SKM-1 treated with dmso at 0.1 percent for 144 hours (cell line): Measurements from ENCODE around the gene ACTRT2.

ENCODE experiments used
- DNase-seq: peaks from one replicate; lab custom pipeline; 2025; ENCODE audit not compliant: unreplicated experiment; lab: John Stamatoyannopoulos, UW

The ACTRT2 gene

DNA sequence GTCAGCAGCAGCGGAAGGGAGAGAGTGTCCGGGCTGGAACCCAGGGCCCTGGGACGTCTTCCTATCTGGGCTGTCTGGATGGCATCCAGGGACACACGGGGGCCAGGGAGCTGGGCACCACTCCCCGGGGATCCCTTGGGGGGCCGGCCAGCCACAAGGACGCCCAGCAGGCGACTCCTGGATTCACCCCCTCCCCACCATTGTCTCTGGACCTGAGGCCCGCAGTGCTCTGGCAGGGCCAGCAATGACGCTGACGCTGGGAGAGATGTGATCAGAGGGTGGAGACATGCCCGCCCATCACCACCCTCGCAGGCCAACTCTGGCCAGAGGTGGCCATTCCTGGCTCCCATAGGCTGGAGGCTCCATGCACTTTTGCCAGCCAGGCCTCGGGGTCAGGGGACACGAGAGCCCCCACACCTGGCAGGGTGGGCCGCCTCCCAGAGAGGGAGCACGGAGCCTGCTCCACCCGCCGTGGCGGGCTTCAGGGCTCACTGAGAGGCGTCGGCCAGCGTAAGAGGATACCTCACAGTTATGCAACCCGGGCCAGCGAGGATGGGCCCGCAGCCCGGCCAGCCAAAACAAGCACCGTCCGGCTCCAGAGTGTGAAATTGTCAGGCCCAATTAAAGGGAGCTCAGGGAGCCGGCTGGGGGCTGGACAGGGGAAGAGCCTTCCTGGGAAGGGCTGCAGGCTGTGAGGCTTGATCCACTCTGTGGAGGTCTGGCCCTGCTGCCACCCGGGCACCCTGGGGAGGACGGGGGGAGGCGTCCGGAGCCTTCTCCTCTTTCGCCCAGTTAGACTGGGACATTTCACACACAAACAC is 10.3 kb downstream of the ACTRT2 start:
- DNase-seq: no peak

DNA sequence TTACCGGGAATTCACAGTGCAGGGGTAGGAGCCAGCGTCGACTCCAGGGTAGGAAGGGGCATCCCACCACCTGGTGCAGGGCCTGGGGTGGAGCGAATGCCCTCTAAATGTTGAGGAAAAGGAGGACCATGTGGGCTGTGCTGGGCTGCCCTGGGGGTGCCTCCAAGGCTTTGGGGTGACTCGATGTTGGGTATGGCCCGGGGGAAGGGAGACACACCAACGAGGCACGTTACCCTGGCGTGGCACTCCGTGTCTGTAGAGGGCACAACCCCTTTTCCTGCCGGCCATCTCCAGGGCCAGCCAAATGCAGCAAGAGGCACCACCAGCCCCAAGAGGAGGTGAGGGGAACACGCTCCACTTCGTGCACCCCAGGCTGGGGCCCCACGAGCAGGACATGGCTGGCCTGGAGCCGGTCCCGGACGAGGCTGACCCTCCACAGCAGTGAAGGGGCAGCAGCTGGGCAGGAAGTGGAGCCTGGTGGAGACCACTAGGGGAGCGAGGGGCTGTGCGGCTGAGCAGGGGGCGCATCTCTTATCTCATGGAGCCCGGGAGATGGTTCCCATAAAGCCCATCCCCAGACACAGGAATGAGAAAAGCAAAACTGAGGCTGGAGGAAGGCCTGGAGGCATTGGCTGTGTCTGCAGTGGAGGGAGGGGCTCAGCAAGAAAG is 11.2 kb downstream of the ACTRT2 start:
- DNase-seq: no peak

DNA sequence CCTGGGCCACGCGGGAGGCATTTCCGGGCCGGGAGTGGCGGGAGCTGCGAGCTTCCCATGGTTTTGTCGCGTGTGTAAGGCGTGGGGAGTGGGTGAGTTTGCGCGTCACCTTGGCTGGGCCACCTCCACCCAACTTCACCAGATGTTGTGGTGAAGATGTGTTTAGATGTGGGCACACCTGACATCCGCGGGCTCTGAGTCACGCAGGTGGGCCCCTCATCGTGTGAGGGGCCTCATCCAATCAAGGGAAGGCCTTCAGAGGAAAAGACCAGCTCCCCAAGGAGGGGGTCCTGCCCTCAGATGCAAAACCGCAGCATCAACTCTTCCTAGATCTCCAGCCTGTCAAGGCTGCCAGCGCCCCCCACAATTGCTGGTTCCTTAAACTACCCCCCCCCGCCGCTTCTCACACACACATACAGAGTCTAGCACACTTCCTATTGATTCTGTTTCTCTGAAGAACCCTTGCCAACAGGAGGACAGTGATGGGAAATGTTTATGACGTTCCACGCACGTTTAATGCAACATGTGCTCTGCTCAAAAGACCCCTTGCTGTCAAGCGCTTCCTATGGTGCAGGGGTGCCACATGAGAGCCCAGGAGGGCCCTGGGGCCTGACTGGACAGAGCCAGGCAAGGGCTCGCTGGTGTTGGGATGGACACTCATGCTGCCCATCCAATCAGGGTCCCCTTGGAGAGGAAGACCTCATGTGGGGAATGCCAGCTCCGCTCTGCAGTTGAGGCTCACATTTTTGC is 11.9 kb downstream of the ACTRT2 start:
- DNase-seq: no peak

DNA sequence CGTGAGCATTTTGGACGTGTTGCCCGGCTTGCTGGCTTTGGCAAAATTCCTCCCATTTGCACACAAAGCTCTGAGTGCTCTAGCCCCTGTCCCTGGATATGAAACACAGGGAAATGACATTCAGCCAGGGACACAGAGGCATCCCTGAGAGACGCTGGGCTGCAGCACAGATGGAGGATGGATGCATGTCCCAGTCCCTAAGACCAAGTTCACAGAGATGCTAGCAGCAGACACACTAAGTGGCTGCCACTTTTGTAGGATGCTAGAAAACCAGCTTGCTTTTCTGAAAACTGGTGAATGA is 12.5 kb downstream of the ACTRT2 start:
- DNase-seq: no peak

DNA sequence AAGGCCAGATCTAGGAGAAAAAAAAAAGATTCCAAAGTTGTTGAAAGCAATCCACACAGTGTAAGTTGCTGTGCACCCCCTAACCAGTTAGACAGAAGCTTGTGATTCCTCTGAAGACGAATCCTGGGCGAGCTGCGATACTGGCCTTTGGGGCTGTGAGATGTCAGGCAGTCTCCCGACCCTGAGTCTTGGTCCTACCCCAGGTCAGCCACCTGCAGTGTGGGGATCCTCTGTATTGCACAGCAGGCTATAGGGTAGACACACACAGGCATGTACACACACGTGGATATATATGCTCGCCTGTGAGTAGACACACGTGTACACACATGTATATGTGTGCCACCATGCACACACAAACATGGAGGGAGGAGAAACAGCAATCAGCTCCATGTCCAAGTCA is 12.9 kb downstream of the ACTRT2 start:
- no peak for DNase-seq

DNA sequence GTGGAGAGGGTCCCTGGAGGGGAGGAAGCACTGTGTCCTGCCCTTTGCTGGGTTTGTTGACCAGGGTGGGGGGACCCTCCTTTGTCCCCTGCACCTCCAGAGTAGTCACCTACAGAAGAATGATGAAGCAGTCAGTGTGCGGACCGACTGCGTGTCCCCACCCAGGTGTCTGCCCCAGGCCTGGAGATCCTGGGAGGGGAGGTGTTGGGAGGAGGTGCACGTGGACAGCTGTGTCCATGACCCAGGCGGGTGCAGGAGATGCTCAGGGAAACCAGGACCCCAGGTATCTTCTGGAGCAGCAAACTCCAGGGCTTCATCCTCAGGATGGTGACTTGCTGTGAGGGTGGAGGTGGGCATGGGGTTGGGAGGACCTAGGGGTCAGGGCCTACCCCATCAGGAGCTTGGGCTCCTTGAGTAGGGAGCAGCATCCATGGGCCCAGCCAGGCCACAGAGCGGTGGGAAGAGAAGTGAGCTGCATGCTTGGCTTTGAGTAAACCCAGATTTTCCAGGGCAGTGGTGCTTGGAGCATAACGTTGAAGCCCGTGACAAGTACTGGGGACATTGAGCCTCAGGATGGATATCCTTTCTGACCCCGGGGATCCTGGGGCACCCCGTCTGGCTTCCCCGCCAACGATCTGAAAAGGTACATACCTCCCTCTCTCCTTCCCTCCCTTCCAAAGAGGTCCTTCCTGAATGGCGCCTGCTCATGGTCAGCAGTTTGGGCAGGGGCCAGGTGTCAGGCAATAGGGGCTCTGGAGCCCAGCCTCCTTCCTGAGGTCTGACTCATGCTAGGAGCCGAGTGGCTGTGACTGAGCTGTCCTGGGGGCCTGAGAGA is 13.7 kb downstream of the ACTRT2 start:
- DNase-seq: no peak

DNA sequence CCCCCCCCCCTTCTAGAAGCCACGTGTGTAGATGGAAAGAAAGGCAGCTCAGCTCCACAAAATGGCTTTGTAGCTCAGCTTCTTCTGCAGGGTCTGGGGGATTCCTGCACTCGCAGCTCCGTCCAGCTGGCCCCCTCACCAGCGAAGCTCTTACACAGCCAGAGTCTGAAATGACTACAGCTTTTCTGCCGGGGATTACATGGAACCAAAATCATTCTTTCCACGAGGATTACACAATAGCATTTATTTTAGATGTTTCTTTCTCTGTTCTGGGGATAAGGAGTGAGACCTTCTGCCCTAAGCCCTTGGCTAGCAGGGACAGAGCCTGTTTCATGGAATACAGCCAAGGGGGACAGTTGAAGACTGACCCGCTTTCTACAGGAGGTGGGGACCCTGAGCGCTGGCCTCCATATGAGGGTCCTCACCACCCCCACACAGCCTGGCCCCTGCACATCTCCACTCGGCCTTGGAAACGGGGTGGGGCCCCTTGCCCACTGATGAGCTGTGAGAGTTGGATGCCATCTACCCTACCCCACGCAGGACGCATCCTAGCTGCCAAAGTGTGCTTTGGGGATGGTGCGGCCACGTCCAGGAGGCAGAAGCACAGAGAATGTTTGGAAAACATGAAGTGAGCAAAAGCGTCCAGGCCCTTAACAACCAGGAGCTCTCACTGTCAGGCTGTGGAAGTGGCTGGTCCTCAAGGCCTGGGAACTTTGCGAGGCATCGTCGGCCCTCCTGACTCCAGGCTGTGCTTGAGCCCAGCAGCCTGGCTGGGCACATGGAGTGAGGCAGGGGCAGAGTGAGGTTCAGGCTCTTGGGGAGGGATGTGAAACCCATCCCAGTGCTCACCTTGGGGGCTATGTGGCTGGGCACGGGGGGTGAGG is 14.5 kb downstream of the ACTRT2 start:
- DNase-seq: no peak

DNA sequence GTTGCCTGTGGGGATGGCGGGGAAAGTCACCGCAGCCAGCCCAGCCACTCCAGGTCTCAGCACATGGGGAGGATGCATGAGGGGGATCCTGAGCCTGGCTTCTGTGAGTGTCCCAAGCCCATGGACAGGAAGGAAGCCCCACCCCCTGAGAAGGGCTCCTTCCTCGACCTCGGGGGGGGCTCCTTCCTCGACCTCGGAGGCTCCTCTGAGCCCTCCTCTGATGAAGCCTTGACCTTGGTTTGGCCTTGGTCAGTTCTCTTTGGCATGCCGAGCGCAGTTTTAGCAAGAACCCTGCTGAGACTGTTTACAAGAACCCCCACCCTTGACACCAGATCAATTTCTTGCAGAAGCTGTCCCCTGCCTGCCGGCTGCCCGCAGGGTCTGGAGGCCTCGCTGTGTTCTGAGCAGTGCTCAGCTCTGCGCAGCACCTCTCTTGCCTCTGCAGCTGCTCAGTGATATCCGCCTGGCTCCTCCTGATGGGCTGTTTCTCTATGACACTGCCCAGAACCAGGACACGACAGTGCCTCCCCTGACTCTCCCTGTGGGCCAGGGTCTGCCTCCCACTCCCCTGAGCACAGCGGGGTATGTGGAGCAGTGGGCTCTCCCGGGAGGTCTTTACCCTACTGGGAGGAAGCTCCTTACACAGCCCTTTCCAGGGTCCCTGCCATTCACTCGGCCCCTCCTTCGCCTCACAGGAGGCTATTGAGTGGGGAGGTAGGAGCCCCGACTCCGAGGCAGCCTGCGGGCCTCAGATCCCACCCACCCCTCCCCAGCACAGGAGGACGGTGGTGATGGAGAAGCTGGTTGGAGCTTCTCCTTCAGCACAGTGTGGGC is 15.4 kb downstream of the ACTRT2 start:
- DNase-seq: no peak

DNA sequence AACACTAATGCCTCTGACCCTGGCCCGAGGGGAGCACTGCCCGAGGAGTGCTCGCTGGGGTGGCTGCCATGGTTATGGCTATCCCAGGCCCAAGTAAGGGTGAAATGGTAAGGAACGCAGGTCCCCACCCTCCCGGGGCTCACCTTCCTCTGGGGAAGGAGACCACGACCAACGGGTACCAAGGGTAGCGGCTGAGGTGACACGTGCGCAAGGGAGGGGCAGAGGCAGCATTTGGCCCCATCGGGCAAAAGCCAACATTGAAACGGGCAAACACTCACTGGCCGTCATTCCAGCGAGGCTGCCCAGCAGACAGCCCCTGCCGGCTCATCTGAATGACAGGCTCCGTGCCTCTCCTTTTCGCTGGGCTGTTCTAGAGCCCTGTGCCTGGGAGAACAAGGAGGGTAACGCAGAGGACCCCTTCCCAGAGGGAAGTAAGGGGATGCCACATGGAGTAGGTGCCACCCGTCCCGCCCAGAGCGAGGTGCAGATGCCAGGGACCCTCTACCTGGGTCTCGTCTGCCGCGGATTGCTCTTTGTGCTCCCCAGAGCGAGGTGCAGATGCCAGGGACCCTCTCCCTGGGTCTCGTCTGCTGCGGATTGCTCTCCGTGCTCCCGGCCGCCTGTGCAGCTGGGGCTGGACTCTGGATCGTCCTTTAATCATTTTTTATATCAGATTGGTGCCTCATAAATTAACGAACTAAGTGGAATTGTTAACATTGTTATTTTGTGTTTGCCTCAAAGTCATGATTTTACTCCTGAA is 16.2 kb downstream of the ACTRT2 start:
- DNase-seq: no peak

DNA sequence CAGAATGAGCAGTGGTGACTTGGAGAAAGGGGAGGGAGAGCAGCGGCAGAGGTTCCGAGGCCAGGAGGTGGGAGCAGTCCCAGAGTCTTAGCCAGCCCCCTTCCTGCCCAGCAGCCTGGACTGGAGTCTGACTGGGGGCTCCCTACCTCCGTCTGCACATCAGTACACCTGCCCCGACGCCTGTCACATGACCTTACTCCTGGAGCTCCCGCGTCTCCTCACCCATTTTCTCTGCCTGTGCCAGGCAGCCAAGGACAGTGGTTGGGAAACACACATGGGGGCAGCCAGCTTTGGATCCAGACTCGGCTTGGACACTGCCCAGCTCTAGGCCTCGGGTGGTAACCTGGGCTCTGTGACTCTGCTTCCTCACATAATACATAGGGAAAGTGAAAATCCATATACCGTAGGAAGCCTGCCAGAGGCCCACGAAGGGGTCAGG is 16.9 kb downstream of the ACTRT2 start:
- no peak for DNase-seq

DNA sequence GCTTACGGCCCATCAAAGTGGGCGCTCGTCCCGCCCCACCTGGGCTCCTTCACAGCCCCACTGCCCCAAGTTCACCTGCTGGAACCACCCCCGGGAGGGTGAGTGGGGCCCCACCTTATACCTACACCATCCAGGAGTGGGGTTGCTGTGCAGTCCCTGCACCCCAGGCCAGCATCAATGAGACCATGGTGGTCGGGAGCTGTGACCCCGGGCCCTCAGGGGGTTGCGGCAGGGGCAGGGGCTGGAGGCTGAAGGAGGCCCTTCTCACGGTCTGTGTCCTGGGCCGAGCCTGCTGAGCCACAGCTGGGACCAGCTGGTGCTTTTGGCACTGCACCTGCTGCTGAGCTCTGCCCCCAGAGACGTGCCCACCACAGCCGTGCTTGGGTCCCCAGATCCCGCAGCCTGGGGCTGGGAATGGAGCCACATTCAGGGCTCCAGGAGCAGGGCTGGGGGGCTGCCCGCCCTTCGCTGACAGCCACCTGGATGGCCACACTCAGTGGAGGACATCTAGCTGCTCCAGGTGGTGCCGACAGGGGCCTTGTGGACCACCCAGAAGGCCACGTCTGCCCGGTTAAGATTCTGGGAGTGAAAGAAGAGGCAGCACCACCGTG is 17.4 kb downstream of the ACTRT2 start:
- DNase-seq: no peak

DNA sequence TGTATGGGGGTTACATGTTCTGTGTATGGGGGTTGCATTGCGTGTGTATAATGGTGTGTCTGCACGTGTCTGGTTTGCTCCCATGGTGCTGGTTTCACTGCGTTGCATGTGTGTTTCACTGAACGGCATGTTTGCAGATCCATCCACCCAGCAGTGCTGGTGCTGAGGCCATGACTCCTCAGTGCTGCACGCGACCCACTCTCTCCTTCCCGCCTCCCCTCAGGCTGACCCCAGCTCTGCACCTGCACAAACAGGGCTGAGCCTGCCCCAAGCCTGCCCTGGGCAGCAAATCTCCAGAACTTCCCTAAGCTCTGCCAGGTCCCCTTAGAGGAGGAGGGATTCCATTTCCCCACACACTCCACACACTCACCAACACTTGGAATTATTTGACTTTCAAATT is 18.7 kb downstream of the ACTRT2 start:
- DNase-seq: no peak

DNA sequence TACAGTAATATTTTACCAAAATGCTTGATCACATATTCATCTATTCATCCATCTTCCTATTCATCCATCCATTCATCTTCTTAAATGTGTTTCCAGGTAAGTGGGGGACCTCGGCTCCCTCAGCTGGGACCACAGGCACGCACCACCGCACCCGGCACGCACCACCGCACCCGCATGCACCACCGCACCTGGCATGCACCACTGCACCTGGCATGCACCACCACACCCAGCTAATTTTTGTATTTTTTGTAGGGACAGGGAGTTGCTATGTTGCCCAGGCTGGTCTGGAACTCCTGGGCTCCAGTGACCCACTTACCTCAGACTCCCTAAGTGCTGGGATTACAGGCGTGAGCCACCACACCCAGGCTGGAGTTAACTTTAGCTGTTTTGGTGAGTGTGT is 21.2 kb downstream of the ACTRT2 start:
- DNase-seq: no peak

DNA sequence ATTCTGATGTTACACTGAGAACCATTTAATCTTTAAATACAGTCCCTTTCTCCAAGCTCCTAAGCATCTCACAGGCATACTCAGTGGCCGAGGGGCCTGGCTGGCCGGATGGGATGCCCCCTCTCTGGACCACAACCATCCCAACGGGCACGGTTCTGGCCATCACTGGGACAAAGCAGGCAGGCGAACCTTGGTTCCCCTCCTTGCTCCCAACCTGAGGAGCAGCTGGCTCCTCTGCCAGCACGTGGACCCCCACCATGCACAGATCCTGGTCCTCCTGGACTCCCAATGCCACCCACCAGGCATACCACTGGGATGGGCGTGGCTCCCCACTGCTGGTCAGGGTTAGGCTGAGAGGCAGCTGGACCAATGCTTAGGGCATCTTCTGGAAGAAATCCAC is 27.9 kb downstream of the ACTRT2 start:
- no peak for DNase-seq

DNA sequence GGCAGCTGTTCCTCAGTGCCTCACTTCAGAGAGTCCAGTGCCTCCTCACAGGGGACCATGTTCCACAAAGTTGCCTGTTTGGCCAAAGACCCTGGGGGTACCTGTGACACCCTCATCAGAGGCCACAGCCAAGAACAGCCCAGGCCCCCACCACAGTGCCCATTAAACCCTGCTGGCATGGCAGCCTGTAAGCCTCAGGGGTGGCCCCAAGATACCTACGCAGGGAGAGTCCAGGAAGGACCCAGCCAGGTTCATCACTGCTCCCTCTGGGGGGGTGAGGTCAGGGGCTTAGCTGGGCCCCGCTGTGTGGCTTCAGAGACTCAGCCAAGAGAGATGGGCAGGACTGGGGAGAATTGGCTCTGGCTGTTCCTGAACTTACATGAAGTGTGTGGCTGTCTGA is 28.6 kb downstream of the ACTRT2 start:
- no peak for DNase-seq

DNA sequence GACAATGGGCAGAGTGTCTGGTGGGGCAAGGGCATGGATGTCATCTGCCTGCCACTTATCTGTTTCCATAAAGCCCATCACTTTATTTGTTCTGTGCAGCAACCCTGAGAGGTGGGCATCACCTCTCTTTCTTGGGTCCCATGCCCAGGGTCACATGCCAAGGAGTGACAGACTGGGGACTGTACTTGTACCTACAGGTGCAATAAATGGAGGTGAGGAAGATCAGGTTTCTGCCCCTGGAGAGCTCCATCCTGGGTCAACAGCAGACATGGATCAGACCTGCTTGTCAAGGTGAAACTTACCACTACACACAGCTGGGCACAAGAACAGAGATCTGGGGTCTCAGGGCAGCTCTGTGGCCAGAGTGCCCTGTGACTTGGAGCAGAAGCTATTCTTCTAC is 29.3 kb downstream of the ACTRT2 start:
- no peak for DNase-seq

DNA sequence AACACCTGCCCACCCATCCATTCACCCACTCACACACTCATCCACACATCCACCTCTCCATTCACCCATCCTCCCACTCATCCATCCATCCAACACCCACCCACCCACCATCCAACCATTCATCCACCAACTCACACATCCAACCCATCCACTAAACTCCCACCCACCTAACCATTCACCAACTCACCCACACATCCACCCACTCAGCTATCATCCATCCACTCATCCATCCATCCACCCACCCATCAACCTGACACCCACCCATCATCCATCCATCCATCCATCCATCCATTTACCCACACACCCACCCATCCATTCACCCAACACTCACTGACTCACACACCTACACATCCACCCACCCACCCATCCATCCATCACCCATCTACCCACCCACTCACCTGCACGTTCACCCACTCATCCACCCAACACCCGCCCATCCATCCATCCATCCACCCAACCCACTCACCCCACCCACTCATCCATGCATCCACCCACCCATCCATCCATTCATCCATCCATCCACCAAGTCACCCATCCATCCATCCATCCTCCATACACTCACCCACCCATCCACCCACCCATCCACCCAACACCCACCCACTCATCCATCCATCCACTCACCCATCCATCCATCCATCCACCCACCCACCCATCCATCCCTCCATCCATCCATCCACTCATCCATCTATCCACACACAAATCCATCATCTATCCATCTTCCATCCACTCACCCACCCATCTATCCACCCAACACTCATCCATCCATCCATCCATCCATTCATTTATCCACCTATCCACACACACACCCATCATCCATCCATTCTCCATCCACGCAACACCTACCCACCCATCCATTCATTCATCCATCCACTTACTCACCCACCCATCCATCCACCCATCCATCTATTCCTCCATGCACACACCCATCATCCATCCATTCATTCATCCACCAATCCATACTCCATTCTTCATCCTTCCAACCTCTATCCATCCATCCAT is 30.3 kb downstream of the ACTRT2 start:
- DNase-seq: no peak
